Measurements from ENCODE around the gene BMAL2.

DNA sequence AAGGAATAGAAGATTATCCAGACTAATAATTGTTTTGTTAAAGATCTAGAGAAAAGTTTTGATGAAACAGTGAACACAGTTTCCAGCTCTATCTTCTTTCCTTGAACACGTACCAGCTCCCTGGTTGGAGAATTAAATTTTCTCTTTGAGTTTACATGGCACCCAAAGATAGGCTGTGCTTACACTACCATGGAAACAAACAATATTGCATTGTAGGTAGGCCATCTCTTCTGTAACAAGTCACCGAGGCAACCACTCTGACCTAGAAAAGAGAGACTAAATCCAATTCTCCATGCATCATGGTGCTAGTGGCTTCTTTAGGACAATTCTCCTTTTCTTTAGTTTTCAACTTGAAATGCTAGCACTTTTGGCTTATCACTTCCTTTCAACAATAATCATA is 9.9 kb downstream of the BMAL2 start:
- no peak for TF ChIP-seq ZFP30 (CRISPR knock-in tag; IDR thresholded peaks at IDR 0.05)
- TF ChIP-seq RARB (CRISPR knock-in tag; IDR thresholded peaks at IDR 0.05): no peak
- TF ChIP-seq, protein P1, sequence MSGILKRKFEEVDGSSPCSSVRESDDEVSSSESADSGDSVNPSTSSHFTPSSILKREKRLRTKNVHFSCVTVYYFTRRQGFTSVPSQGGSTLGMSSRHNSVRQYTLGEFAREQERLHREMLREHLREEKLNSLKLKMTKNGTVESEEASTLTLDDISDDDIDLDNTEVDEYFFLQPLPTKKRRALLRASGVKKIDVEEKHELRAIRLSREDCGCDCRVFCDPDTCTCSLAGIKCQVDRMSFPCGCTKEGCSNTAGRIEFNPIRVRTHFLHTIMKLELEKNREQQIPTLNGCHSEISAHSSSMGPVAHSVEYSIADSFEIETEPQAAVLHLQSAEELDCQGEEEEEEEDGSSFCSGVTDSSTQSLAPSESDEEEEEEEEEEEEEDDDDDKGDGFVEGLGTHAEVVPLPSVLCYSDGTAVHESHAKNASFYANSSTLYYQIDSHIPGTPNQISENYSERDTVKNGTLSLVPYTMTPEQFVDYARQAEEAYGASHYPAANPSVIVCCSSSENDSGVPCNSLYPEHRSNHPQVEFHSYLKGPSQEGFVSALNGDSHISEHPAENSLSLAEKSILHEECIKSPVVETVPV (CRISPR knock-in tag; IDR thresholded peaks at IDR 0.05): no peak
- TF ChIP-seq, protein P2, sequence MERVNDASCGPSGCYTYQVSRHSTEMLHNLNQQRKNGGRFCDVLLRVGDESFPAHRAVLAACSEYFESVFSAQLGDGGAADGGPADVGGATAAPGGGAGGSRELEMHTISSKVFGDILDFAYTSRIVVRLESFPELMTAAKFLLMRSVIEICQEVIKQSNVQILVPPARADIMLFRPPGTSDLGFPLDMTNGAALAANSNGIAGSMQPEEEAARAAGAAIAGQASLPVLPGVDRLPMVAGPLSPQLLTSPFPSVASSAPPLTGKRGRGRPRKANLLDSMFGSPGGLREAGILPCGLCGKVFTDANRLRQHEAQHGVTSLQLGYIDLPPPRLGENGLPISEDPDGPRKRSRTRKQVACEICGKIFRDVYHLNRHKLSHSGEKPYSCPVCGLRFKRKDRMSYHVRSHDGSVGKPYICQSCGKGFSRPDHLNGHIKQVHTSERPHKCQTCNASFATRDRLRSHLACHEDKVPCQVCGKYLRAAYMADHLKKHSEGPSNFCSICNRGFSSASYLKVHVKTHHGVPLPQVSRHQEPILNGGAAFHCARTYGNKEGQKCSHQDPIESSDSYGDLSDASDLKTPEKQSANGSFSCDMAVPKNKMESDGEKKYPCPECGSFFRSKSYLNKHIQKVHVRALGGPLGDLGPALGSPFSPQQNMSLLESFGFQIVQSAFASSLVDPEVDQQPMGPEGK (CRISPR knock-in tag; IDR thresholded peaks at IDR 0.05; ENCODE audit: borderline replicate concordance): no peak
- no peak for TF ChIP-seq ZNF70 (CRISPR knock-in tag; IDR thresholded peaks at IDR 0.05)
- TF ChIP-seq, protein P3, sequence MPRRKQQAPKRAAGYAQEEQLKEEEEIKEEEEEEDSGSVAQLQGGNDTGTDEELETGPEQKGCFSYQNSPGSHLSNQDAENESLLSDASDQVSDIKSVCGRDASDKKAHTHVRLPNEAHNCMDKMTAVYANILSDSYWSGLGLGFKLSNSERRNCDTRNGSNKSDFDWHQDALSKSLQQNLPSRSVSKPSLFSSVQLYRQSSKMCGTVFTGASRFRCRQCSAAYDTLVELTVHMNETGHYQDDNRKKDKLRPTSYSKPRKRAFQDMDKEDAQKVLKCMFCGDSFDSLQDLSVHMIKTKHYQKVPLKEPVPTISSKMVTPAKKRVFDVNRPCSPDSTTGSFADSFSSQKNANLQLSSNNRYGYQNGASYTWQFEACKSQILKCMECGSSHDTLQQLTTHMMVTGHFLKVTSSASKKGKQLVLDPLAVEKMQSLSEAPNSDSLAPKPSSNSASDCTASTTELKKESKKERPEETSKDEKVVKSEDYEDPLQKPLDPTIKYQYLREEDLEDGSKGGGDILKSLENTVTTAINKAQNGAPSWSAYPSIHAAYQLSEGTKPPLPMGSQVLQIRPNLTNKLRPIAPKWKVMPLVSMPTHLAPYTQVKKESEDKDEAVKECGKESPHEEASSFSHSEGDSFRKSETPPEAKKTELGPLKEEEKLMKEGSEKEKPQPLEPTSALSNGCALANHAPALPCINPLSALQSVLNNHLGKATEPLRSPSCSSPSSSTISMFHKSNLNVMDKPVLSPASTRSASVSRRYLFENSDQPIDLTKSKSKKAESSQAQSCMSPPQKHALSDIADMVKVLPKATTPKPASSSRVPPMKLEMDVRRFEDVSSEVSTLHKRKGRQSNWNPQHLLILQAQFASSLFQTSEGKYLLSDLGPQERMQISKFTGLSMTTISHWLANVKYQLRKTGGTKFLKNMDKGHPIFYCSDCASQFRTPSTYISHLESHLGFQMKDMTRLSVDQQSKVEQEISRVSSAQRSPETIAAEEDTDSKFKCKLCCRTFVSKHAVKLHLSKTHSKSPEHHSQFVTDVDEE (CRISPR knock-in tag; IDR thresholded peaks at IDR 0.05): no peak
- no peak for TF ChIP-seq ARNTL (CRISPR knock-in tag; IDR thresholded peaks at IDR 0.05; ENCODE audit: borderline replicate concordance, low read depth)
- TF ChIP-seq, protein P4, sequence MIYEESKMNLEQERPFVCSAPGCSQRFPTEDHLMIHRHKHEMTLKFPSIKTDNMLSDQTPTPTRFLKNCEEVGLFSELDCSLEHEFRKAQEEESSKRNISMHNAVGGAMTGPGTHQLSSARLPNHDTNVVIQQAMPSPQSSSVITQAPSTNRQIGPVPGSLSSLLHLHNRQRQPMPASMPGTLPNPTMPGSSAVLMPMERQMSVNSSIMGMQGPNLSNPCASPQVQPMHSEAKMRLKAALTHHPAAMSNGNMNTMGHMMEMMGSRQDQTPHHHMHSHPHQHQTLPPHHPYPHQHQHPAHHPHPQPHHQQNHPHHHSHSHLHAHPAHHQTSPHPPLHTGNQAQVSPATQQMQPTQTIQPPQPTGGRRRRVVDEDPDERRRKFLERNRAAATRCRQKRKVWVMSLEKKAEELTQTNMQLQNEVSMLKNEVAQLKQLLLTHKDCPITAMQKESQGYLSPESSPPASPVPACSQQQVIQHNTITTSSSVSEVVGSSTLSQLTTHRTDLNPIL (CRISPR knock-in tag; IDR thresholded peaks at IDR 0.05; ENCODE audit: low read depth): no peak
- no peak for TF ChIP-seq CSDC2 (CRISPR knock-in tag; IDR thresholded peaks at IDR 0.05)
- TF ChIP-seq ESRRG (CRISPR knock-in tag; IDR thresholded peaks at IDR 0.05): no peak
- TF ChIP-seq GLIS3 (CRISPR knock-in tag; IDR thresholded peaks at IDR 0.05): no peak
